Neural cell (in vitro differentiated cells): ENCODE measurements around the gene PIGC. TPM values are rescaled to one million over a fixed set of nuclear protein-coding genes. Genes with fewer than 3 reads are reported as not detected.

Source experiments
- H2AFZ ChIP-seq: fragments of 200-600, 300-800 bp; sonication (generic), shearing (Covaris generic); 2 replicates; pipeline ENCODE4 v1.6.0; 2014; ENCODE audit warnings: low read depth, mild to moderate bottlenecking, antibody characterized with exemption, low read length, moderate library complexity
- H3F3A ChIP-seq: fragments of 200-600 bp; shearing (Covaris generic); 2 replicates; pipeline ENCODE4 v1.6.1; 2016; ENCODE audit warnings: mild to moderate bottlenecking, moderate library complexity, mixed read lengths, antibody characterized with exemption, low read length; ENCODE audit not compliant: insufficient read depth, poor library complexity, severe bottlenecking
- H3K27ac ChIP-seq: fragments of 200-600, 300-800 bp; sonication (generic), shearing (Covaris generic); 2 replicates; pipeline ENCODE4 v1.5.1; 2014; ENCODE audit warnings: mild to moderate bottlenecking, low read length, moderate library complexity
- H3K27me3 ChIP-seq: fragments of 300-800, 200-600 bp; sonication (generic), shearing (Covaris generic); 2 replicates; pipeline ENCODE4 v1.6.0; 2014; ENCODE audit warnings: mild to moderate bottlenecking, low read depth, low read length, moderate library complexity; ENCODE audit not compliant: insufficient read depth
- H3K36me3 ChIP-seq: fragments of 300-800, 200-600 bp; sonication (generic), shearing (Covaris generic); 2 replicates; pipeline ENCODE4 v1.5.1; 2014; ENCODE audit warnings: mild to moderate bottlenecking, antibody characterized with exemption, low read length, moderate library complexity; ENCODE audit not compliant: insufficient read depth
- H3K4me2 ChIP-seq: fragments of 300-800, 200-600 bp; sonication (generic), shearing (Covaris generic); 2 replicates; pipeline ENCODE4 v1.6.0; 2014; ENCODE audit warnings: mild to moderate bottlenecking, low read length
- H3K4me3 ChIP-seq: fragments of 300-800, 200-600 bp; sonication (generic), shearing (Covaris generic); 2 replicates; pipeline ENCODE4 v1.5.1; 2014; ENCODE audit warnings: mild to moderate bottlenecking, low read length, moderate library complexity
- H3K79me2 ChIP-seq: fragments of 200-600 bp; shearing (Covaris generic); replicated peaks from 2 replicates; pipeline ENCODE4 v1.6.0; 2014; ENCODE audit warnings: mild to moderate bottlenecking, low read length, moderate library complexity; ENCODE audit not compliant: insufficient read depth
- H3K9ac ChIP-seq: fragments of 300-800, 200-600 bp; sonication (generic), shearing (Covaris generic); 2 replicates; pipeline ENCODE4 v1.6.1; 2016; ENCODE audit warnings: mild to moderate bottlenecking, low read length, mixed read lengths
- H3K9me2 ChIP-seq: fragments of 200-600 bp; shearing (Covaris generic); 2 replicates; pipeline ENCODE4 v1.6.1; 2016; ENCODE audit warnings: mild to moderate bottlenecking, low read length, mixed read lengths; ENCODE audit not compliant: insufficient read depth
- H3K9me3 ChIP-seq: fragments of 200-600, 300-800 bp; sonication (generic), shearing (Covaris generic); 2 replicates; pipeline ENCODE4 v1.6.1; 2016; ENCODE audit warnings: mild to moderate bottlenecking, mixed run types, low read length, moderate library complexity, mixed read lengths
- H4K20me1 ChIP-seq: fragments of 200-600 bp; shearing (Covaris generic); 2 replicates; pipeline ENCODE4 v1.6.1; 2016; ENCODE audit warnings: mild to moderate bottlenecking, mixed run types; ENCODE audit not compliant: insufficient read depth
- CTCF ChIP-seq: fragments of 450-650 bp; IDR thresholded peaks from 2 replicates; pipeline ENCODE4 v1.5.1; 2014; ENCODE audit warnings: antibody characterized with exemption, mild to moderate bottlenecking, moderate library complexity; ENCODE audit not compliant: poor library complexity, severe bottlenecking
- EP300 ChIP-seq: fragments of 450-650 bp; conservative IDR thresholded peaks from 2 replicates; pipeline ENCODE4 v1.6.1; 2014; ENCODE audit warnings: antibody characterized with exemption, mild to moderate bottlenecking, moderate library complexity; ENCODE audit not compliant: poor library complexity, severe bottlenecking
- EZH2 ChIP-seq: fragments of 200-600, 300-800 bp; shearing (Covaris generic), sonication (generic); IDR thresholded peaks from 2 replicates; pipeline ENCODE4 v1.6.1; 2014; ENCODE audit warnings: antibody characterized with exemption, low read length, borderline replicate concordance, mild to moderate bottlenecking; ENCODE audit not compliant: insufficient read depth, poor library complexity, severe bottlenecking
- MXI1 ChIP-seq: fragments of 450-650 bp; conservative IDR thresholded peaks from 2 replicates; pipeline ENCODE4 v1.6.1; 2014; ENCODE audit warnings: antibody characterized with exemption, mild to moderate bottlenecking; ENCODE audit not compliant: poor library complexity, severe bottlenecking
- POLR2AphosphoS5 ChIP-seq: IDR thresholded peaks from 2 replicates; pipeline ENCODE4 v1.6.1; 2012
- RAD21 ChIP-seq: fragments of 450-650 bp; conservative IDR thresholded peaks from 2 replicates; pipeline ENCODE4 v1.6.1; 2014; ENCODE audit warnings: antibody characterized with exemption, mild to moderate bottlenecking, moderate library complexity
- REST ChIP-seq: IDR thresholded peaks from 2 replicates; pipeline ENCODE4 v1.6.1; 2012; ENCODE audit warnings: borderline replicate concordance
- SMC3 ChIP-seq: fragments of 450-650 bp; conservative IDR thresholded peaks from 2 replicates; pipeline ENCODE4 v1.6.1; 2014; ENCODE audit warnings: antibody characterized with exemption, mild to moderate bottlenecking, moderate library complexity; ENCODE audit not compliant: poor library complexity
- TAF1 ChIP-seq: IDR thresholded peaks from 2 replicates; pipeline ENCODE4 v1.6.1; 2012; ENCODE audit warnings: low read depth
- polyA plus RNA-seq: library from polyadenylated mRNA; depleted of rRNA; stranded (reverse); fragments of >200 nt; gene quantifications from 2 replicates; pipeline ENCODE4 v1.2.3, GENCODE V29; 2014

PIGC gene
- polyA plus RNA-seq, 1 donor from 2014 or later, result 69.3 TPM

- H3F3A ChIP-seq, result no peaks in the 10 kb centered on the region
- H3K27me3 ChIP-seq, result no peaks in the 10 kb centered on the region
- H3K9me3 ChIP-seq, result no peaks in the 10 kb centered on the region
- no peaks in the 10 kb centered on the region for H3K9me2 ChIP-seq
- no peak overlapping the region for H3K9ac ChIP-seq
- no peak overlapping the region for H3K4me3 ChIP-seq
- no peak for TF ChIP-seq POLR2AphosphoS5
- TF ChIP-seq CTCF, result no peak
- no peak for TF ChIP-seq EP300
- no peak for TF ChIP-seq EZH2
- TF ChIP-seq REST, result no peak
- TF ChIP-seq TAF1, result no peak
- TF ChIP-seq RAD21, result no peak
- no peak for TF ChIP-seq MXI1
- no peak for TF ChIP-seq SMC3
- no peak overlapping the region for H3K4me2 ChIP-seq
- no peaks in the 10 kb centered on the region for H4K20me1 ChIP-seq
- no peak overlapping the region for H3K27ac ChIP-seq
- no peaks in the 10 kb centered on the region for H3K79me2 ChIP-seq
- H3K36me3 ChIP-seq, result no peaks in the 10 kb centered on the region
- no peak overlapping the region for H2AFZ ChIP-seq
Observed at GRCh38 chr1:172480431-172480830, 36.6 kb upstream of the PIGC start.

DNA sequence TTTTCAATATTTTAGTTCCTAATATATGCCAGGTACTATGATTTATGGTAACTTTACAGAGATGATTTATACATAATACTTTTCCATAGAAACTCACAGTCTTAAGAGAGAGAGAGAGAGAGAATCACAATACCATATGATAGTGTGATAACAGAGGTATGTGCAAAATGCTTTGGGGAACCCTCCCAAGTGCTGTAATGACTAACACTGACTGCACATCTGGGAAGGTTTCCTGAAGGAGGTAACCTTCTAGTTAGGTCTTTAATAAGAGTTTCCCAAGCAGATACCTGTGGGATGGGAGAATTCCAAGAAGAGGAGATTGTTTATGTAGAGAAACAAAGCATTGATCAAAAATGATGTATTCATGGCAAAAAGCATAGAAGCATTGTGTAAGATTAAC lies 34.6 kb upstream of the PIGC start:
- Histone ChIP-seq H3K9me2 (no peaks in the 10 kb centered on the region), H3K79me2 (no peaks in the 10 kb centered on the region), H3K4me3 (no peak overlapping the region), H3K27me3 (no peaks in the 10 kb centered on the region), H3K9me3 (no peaks in the 10 kb centered on the region), H3K36me3 (no peaks in the 10 kb centered on the region), H4K20me1 (no peaks in the 10 kb centered on the region), H3K4me2 (no peak overlapping the region), H3K27ac (no peak overlapping the region), H3K9ac (no peak overlapping the region), H3F3A (no peaks in the 10 kb centered on the region), H2AFZ (no peak overlapping the region)
- TF ChIP-seq SMC3 (no peak), TAF1 (no peak), RAD21 (no peak), EZH2 (no peak), POLR2AphosphoS5 (no peak), REST (no peak), EP300 (no peak), MXI1 (no peak), CTCF (no peak)
